Stimulated activated naive CD4-positive, alpha-beta T cell treated with Interleukin-2 at 50 U/mL for 16 hours (primary cell): ENCODE data around the gene HDAC8.

ENCODE experiments used
- DNase-seq: peaks from one replicate; lab custom pipeline; 2025; lab: John Stamatoyannopoulos, UW

Gene HDAC8

GRCh38 chrX:72294497-72294896, 278.1 kb downstream of the HDAC8 start:
- DNase-seq: no peak

GRCh38 chrX:72282302-72282701, 290.3 kb downstream of the HDAC8 start:
- DNase-seq: no peak

GRCh38 chrX:72280321-72280845, 292.3 kb downstream of the HDAC8 start:
- DNase-seq: no peak
